ENCODE measurements around the gene OVOL1. TPM values are rescaled to one million over a fixed set of nuclear protein-coding genes. Genes with fewer than 3 reads are reported as not detected.

The OVOL1 gene
- total RNA-seq, 2 experiments from 2014 or later, result 0.09 to 0.19 TPM

DNA sequence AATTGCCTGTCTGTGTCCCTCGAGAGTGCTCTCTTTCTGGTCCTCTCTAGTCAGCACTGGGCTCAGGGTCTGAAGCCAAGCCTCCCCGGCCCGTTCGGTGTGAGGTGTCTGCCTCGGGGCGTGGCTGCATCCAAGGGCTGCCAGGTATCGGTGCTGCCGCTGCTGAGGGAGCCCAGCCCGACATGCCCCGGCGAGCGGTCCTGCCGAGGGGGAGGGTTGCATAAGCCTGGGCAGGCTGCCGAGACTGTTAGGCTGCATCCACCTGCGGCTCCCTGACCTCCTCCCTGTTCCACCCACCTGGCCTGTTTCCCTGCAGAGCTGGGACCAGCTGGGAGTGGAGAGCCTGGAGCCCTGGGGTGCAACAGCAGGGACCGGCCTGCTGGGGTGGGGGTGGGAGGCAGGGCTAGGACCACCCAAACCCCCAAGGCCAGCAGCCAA lies 6.3 kb downstream of the OVOL1 start:
- Mint-ChIP-seq H3K9me3 (ENCODE audit: low read depth) (no peaks in the 10 kb centered on the region), H3K27ac (no peak overlapping the region), H3K4me1 (peaks cover 1% of the 10 kb centered on the region), H3K4me3 (no peak overlapping the region), H3K36me3 (ENCODE audit: low read depth) (no peaks in the 10 kb centered on the region), H3K27me3 (peaks cover 21% of the 10 kb centered on the region)
- DNase-seq, result no peak
- POLR2A ChIA-PET, result interaction anchor here (0.6 to 1.0 kb wide), 2 partner anchors 13 to 1299 kb away, joined by 3 to 5 read pairs; no protein-coding TSS in a partner anchor
- intact Hi-C loops (cut with DNase I, micrococcal nuclease), result no loop called here
- ATAC-seq, result no peak
- CTCF ChIA-PET, result interaction anchor here (0.6 to 1.7 kb wide), 7 partner anchors 10 to 280 kb away, joined by 3 to 6 read pairs (median 3); no protein-coding TSS in a partner anchor

GRCh38 chr11:65793625-65794400 lies 7.0 kb downstream of the OVOL1 start:
- Mint-ChIP-seq H3K27ac (no peak overlapping the region), H3K27me3 (peaks cover 17% of the 10 kb centered on the region), H3K4me1 (no peaks in the 10 kb centered on the region), H3K4me3 (no peak overlapping the region), H3K36me3 (ENCODE audit: low read depth) (no peaks in the 10 kb centered on the region), H3K9me3 (ENCODE audit: low read depth) (no peaks in the 10 kb centered on the region)
- ATAC-seq (no peak), DNase-seq (no peak)
- intact Hi-C loops (cut with DNase I, micrococcal nuclease), result no loop called here
- CTCF ChIA-PET, result interaction anchor here (0.9 to 1.7 kb wide), 3 partner anchors 10 to 67 kb away, joined by 3 to 6 read pairs (median 6); no protein-coding TSS in a partner anchor
- POLR2A ChIA-PET, result no interaction called here

DNA sequence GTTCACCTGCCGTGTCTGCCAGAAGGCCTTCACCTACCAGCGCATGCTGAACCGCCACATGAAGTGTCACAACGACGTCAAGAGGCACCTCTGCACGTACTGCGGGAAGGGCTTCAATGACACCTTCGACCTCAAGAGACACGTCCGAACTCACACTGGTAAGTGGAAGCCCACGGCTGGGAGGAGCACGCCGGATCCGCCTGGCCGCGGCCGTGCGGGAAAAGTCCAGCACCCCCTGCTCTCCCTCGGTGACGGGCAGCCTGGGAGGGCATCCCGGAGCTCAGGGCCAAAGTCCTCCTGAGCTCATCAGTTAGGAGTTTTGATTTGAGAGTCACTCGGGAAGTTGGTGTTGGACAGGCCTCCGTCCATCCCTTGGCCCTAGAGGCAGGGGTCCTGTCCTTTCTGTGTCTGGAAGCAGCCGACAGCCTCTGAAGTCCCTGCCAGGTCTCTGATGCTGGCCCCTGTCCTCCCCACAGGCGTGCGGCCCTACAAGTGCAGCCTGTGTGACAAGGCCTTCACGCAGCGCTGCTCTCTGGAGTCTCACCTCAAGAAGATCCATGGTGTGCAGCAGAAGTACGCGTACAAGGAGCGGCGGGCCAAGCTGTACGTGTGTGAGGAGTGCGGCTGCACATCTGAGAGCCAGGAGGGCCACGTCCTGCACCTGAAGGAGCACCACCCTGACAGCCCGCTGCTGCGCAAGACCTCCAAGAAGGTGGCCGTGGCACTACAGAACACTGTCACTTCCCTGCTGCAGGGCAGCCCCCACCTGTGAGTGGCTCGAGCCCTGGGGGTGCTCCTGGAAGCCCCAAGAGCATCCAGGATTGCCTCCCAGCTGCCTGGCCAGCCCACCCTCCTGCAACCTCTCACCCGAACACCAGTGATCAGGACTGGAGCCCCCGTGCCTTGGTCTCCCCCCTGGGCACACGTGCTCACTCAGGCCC lies 8.0 kb downstream of the OVOL1 start:
- ATAC-seq, result no peak
- ChIA-PET CTCF (interaction anchor here (0.9 kb wide), 1 partner anchor 68 kb away, joined by 6 read pairs; no protein-coding TSS in a partner anchor), POLR2A (no interaction called here)
- Mint-ChIP-seq H3K9me3 (ENCODE audit: low read depth) (no peaks in the 10 kb centered on the region), H3K4me1 (no peaks in the 10 kb centered on the region), H3K27ac (no peak overlapping the region), H3K4me3 (no peak overlapping the region), H3K27me3 (peaks cover 12% of the 10 kb centered on the region), H3K36me3 (ENCODE audit: low read depth) (no peaks in the 10 kb centered on the region)
- intact Hi-C loops (cut with DNase I, micrococcal nuclease), result no loop called here
- no peak for DNase-seq

- ATAC-seq, result no peak
- H3K27me3 Mint-ChIP-seq, result peaks cover 15% of the 10 kb centered on the region
- no peak overlapping the region for H3K27ac Mint-ChIP-seq
- H3K4me1 Mint-ChIP-seq, result no peaks in the 10 kb centered on the region
- H3K36me3 Mint-ChIP-seq (ENCODE audit: low read depth), result no peaks in the 10 kb centered on the region
- H3K4me3 Mint-ChIP-seq, result no peak overlapping the region
- ChIA-PET CTCF (interaction anchor here (0.7 to 1.2 kb wide), 2 partner anchors 15 to 100 kb away, joined by 3 to 4 read pairs; no protein-coding TSS in a partner anchor), POLR2A (interaction anchor here (0.6 kb wide), 1 partner anchor 136 kb away, joined by 3 read pairs; no protein-coding TSS in a partner anchor)
- intact Hi-C loops (cut with DNase I, micrococcal nuclease), result no loop called here
- DNase-seq, result no peak
- no peaks in the 10 kb centered on the region for H3K9me3 Mint-ChIP-seq (ENCODE audit: low read depth)
Observed at GRCh38 chr11:65796726-65797601, 10.1 kb downstream of the OVOL1 start.

GRCh38 chr11:65797711-65798110 lies 10.8 kb downstream of the OVOL1 start:
- no peak overlapping the region for H3K27ac Mint-ChIP-seq
- H3K4me1 Mint-ChIP-seq, result no peaks in the 10 kb centered on the region
- H3K4me3 Mint-ChIP-seq, result no peak overlapping the region
- no peaks in the 10 kb centered on the region for H3K9me3 Mint-ChIP-seq (ENCODE audit: low read depth)
- CTCF ChIA-PET, result interaction anchor here (0.6 to 1.2 kb wide), 3 partner anchors 15 to 131 kb away, joined by 3 to 4 read pairs (median 4); no protein-coding TSS in a partner anchor
- DNase-seq (no peak), ATAC-seq (no peak)
- H3K36me3 Mint-ChIP-seq (ENCODE audit: low read depth), result no peaks in the 10 kb centered on the region
- POLR2A ChIA-PET, result no interaction called here
- intact Hi-C loops (cut with DNase I, micrococcal nuclease), result no loop called here
- H3K27me3 Mint-ChIP-seq, result peaks cover 15% of the 10 kb centered on the region

GRCh38 chr11:65798882-65799281 lies 12.0 kb downstream of the OVOL1 start:
- POLR2A ChIA-PET, result no interaction called here

GRCh38 chr11:65801153-65801987 lies 14.5 kb downstream of the OVOL1 start:
- peaks cover 21% of the 10 kb centered on the region for H3K27me3 Mint-ChIP-seq
- no peaks in the 10 kb centered on the region for H3K36me3 Mint-ChIP-seq (ENCODE audit: low read depth)
- no peak overlapping the region for H3K4me3 Mint-ChIP-seq
- no peak overlapping the region for H3K27ac Mint-ChIP-seq
- ChIA-PET POLR2A (interaction anchor here (0.6 kb wide), 1 partner anchor 170 kb away, joined by 3 read pairs; no protein-coding TSS in a partner anchor), CTCF (interaction anchor here (1.1 kb wide), 1 partner anchor 57 kb away, joined by 3 read pairs; no protein-coding TSS in a partner anchor)
- ATAC-seq (no peak), DNase-seq (no peak)
- intact Hi-C loops (cut with DNase I, micrococcal nuclease), result no loop called here
- no peaks in the 10 kb centered on the region for H3K4me1 Mint-ChIP-seq
- H3K9me3 Mint-ChIP-seq (ENCODE audit: low read depth), result no peaks in the 10 kb centered on the region

More at GRCh38 chr11:65798882-65799281, 12.0 kb downstream of the OVOL1 start:
- DNase-seq (no peak), ATAC-seq (no peak)
- intact Hi-C loops (cut with DNase I, micrococcal nuclease), result no loop called here
- Mint-ChIP-seq H3K27ac (no peak overlapping the region), H3K36me3 (ENCODE audit: low read depth) (no peaks in the 10 kb centered on the region), H3K9me3 (ENCODE audit: low read depth) (no peaks in the 10 kb centered on the region), H3K4me3 (no peak overlapping the region), H3K4me1 (no peaks in the 10 kb centered on the region), H3K27me3 (peaks cover 22% of the 10 kb centered on the region)
- CTCF ChIA-PET, result interaction anchor here (0.6 to 1.8 kb wide), 4 partner anchors 14 to 222 kb away, joined by 3 to 7 read pairs (median 4); partner anchors contain the start of gene AP5B1

- H3K36me3 Mint-ChIP-seq (ENCODE audit: low read depth), result no peaks in the 10 kb centered on the region
- CTCF ChIA-PET, result no interaction called here
Observed at GRCh38 chr11:65802841-65803240, 16.0 kb downstream of the OVOL1 start.

GRCh38 chr11:65803797-65804492 lies 17.1 kb downstream of the OVOL1 start:
- ChIA-PET CTCF (interaction anchor here (0.6 to 1.0 kb wide), 2 partner anchors 81 to 343 kb away, joined by 4 to 6 read pairs; no protein-coding TSS in a partner anchor), POLR2A (no interaction called here)
- Mint-ChIP-seq H3K9me3 (ENCODE audit: low read depth) (no peaks in the 10 kb centered on the region), H3K4me3 (no peak overlapping the region), H3K4me1 (no peaks in the 10 kb centered on the region), H3K27me3 (peaks cover 19% of the 10 kb centered on the region), H3K36me3 (ENCODE audit: low read depth) (no peaks in the 10 kb centered on the region), H3K27ac (no peak overlapping the region)
- DNase-seq (no peak), ATAC-seq (no peak)
- intact Hi-C loops (cut with DNase I, micrococcal nuclease), result no loop called here

More at GRCh38 chr11:65802841-65803240, 16.0 kb downstream of the OVOL1 start:
- ATAC-seq (no peak), DNase-seq (no peak)
- intact Hi-C loops (cut with DNase I, micrococcal nuclease), result no loop called here
- no peak overlapping the region for H3K4me3 Mint-ChIP-seq
- H3K4me1 Mint-ChIP-seq, result no peaks in the 10 kb centered on the region
- POLR2A ChIA-PET, result no interaction called here
- H3K9me3 Mint-ChIP-seq (ENCODE audit: low read depth), result no peaks in the 10 kb centered on the region
- H3K27me3 Mint-ChIP-seq, result peaks cover 19% of the 10 kb centered on the region
- H3K27ac Mint-ChIP-seq, result no peak overlapping the region
